ENCODE data around the gene HBP1. TPM values are rescaled to one million over a fixed set of nuclear protein-coding genes. Genes with fewer than 3 reads are reported as not detected.
"Not testable (repeated sequence)": the region's sequence is repeated elsewhere in the genome, so short reads cannot be mapped to it uniquely, and the experiment has no call there.

The HBP1 gene
- total RNA-seq: 111 and 129 TPM in 2 replicates

- peak; percentile 100 for DNase-seq (ENCODE audit: low read depth, low spot score)
Observed at GRCh38 chr7:107168233-107169119, at the start of gene HBP1. Gene HBP1 (plus strand): TSS chr7:107169003. CDS start chr7:107179894, 10,891 bp downstream.

- DNase-seq (ENCODE audit: low read depth, low spot score): no peak
Observed at GRCh38 chr7:107119376-107120105, 49.3 kb upstream of the HBP1 start.

GRCh38 chr7:107122486-107122911 is 46.3 kb upstream of the HBP1 start:
- no peak for DNase-seq (ENCODE audit: low read depth, low spot score)

GRCh38 chr7:107123392-107123791 is 45.4 kb upstream of the HBP1 start:
- DNase-seq (ENCODE audit: low read depth, low spot score): no peak

GRCh38 chr7:107125475-107125874 is 43.3 kb upstream of the HBP1 start:
- no peak for DNase-seq (ENCODE audit: low read depth, low spot score)

GRCh38 chr7:107128217-107128616 is 40.6 kb upstream of the HBP1 start:
- no peak for DNase-seq (ENCODE audit: low read depth, low spot score)

GRCh38 chr7:107128748-107129147 is 40.1 kb upstream of the HBP1 start:
- no peak for DNase-seq (ENCODE audit: low read depth, low spot score)

- no peak for DNase-seq (ENCODE audit: low read depth, low spot score)
Observed at GRCh38 chr7:107130487-107131220, 38.1 kb upstream of the HBP1 start.

- DNase-seq (ENCODE audit: low read depth, low spot score): no peak
Observed at GRCh38 chr7:107133396-107133795, 35.4 kb upstream of the HBP1 start.

- DNase-seq (ENCODE audit: low read depth, low spot score): no peak
Observed at GRCh38 chr7:107138696-107139420, 29.9 kb upstream of the HBP1 start.

GRCh38 chr7:107143875-107144274 is 24.9 kb upstream of the HBP1 start:
- not testable (repeated sequence) for DNase-seq (ENCODE audit: low read depth, low spot score)

GRCh38 chr7:107145067-107145838 is 23.6 kb upstream of the HBP1 start:
- DNase-seq (ENCODE audit: low read depth, low spot score): no peak

- no peak for DNase-seq (ENCODE audit: low read depth, low spot score)
Observed at GRCh38 chr7:107147464-107148393, 21.1 kb upstream of the HBP1 start.

GRCh38 chr7:107148721-107149120 is 20.1 kb upstream of the HBP1 start:
- DNase-seq (ENCODE audit: low read depth, low spot score): no peak

GRCh38 chr7:107149863-107150262 is 18.9 kb upstream of the HBP1 start:
- DNase-seq (ENCODE audit: low read depth, low spot score): no peak

- peak; percentile 51 for DNase-seq (ENCODE audit: low read depth, low spot score)
Observed at GRCh38 chr7:107150375-107151073, 18.3 kb upstream of the HBP1 start.

- DNase-seq (ENCODE audit: low read depth, low spot score): no peak
Observed at GRCh38 chr7:107151538-107151937, 17.3 kb upstream of the HBP1 start.

- DNase-seq (ENCODE audit: low read depth, low spot score): no peak
Observed at GRCh38 chr7:107152011-107152410, 16.8 kb upstream of the HBP1 start.

- DNase-seq (ENCODE audit: low read depth, low spot score): no peak
Observed at GRCh38 chr7:107154826-107155225, 14.0 kb upstream of the HBP1 start.
